ENCODE results near the gene RGMA. TPM values are rescaled to one million over a fixed set of nuclear protein-coding genes. Genes with fewer than 3 reads are reported as not detected.

Gene RGMA
- polyA plus RNA-seq, 1 donor = 12.5 TPM

DNA sequence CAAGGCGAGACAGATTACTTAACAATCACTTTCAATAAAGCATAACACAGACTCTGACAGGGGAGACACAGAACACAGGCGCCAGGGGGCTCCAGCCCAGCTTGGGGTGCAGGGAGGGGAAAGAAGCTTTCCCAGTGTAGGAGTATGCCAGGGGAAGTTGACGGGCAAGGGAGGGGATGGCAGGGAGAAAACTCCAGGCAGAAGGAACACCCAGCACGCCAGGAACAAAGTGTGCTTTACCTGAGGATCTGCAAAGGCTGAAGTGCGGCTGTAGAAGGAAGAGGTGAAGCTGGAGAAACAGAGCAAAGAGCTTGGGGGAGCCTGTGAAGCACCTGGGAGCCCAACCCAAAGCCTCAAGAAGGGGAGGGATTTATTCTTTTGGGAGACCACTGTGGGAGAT, 12.1 kb downstream of the RGMA start:
- H3K27ac ChIP-seq (ENCODE audit: low read length) = no peak overlapping the region
- no peak for DNase-seq
- no peak overlapping the region for H3K4me3 ChIP-seq (ENCODE audit: low read length)
- H3K9me3 ChIP-seq (ENCODE audit: control insufficient read depth, low read depth, low read length) = peaks cover 3% of the 10 kb centered on the region
- no peaks in the 10 kb centered on the region for H3K4me1 ChIP-seq (ENCODE audit: control insufficient read depth, insufficient read depth, low read length)
- no peaks in the 10 kb centered on the region for H3K36me3 ChIP-seq (ENCODE audit: control insufficient read depth, insufficient read depth, low read length)
- no CpG with 5 or more reads among the region's 5 CpGs for WGBS (ENCODE audit: insufficient coverage, low lambda C conversion rate)
- H3K27me3 ChIP-seq (ENCODE audit: control insufficient read depth, insufficient read depth, low read length) = peaks cover 42% of the 10 kb centered on the region

DNA sequence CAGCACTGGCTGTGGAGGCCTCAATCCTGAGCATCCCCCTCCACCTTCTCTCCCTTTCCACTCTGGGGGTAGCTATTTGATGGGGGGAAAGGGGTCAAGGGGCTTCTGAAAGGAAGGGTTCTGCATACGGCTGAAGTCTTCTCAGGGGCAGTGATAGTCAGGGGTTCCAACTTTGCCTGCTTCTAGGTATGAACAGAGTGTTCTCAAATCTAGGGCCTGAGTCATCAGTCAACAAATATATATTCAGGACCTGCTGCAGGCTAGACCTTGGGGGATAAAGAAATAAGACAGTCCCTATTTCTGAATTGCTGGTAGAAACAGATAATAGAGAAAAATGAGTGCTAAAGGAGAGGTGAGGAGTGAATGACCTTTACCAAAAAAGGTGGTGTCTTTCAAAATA, 12.8 kb downstream of the RGMA start:
- H3K27ac ChIP-seq (ENCODE audit: low read length) = no peak overlapping the region
- peaks cover 3% of the 10 kb centered on the region for H3K9me3 ChIP-seq (ENCODE audit: control insufficient read depth, low read depth, low read length)
- no peaks in the 10 kb centered on the region for H3K36me3 ChIP-seq (ENCODE audit: control insufficient read depth, insufficient read depth, low read length)
- DNase-seq = no peak
- no CpG with 5 or more reads among the region's 1 CpG for WGBS (ENCODE audit: insufficient coverage, low lambda C conversion rate)
- H3K4me1 ChIP-seq (ENCODE audit: control insufficient read depth, insufficient read depth, low read length) = no peaks in the 10 kb centered on the region
- peaks cover 49% of the 10 kb centered on the region for H3K27me3 ChIP-seq (ENCODE audit: control insufficient read depth, insufficient read depth, low read length)
- no peak overlapping the region for H3K4me3 ChIP-seq (ENCODE audit: low read length)

DNA sequence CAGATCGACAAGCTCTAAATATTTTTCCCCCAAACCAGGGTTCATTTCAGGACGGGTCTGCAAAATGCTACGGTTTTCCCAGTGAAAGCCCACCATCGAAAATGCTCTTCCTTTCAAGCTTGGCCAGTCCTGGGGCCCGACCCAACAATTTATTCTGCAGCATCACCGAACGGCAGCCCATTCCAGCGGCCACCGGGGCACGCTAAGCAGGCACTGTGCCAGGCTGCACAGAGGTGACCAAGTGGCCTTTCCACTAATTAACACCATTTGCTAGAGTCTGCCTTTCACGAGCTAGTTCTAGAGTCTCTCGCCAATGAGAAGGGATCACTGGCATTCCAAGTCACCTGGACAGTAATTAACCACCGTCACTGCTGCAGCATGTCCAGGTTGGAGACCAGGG, 14.4 kb downstream of the RGMA start:
- no peak for DNase-seq
- WGBS (ENCODE audit: insufficient coverage, low lambda C conversion rate) = no CpG with 5 or more reads among the region's 13 CpGs
- no peak overlapping the region for H3K4me3 ChIP-seq (ENCODE audit: low read length)
- H3K4me1 ChIP-seq (ENCODE audit: control insufficient read depth, insufficient read depth, low read length) = no peaks in the 10 kb centered on the region
- H3K27ac ChIP-seq (ENCODE audit: low read length) = no peak overlapping the region
- H3K27me3 ChIP-seq (ENCODE audit: control insufficient read depth, insufficient read depth, low read length) = peaks cover 57% of the 10 kb centered on the region
- H3K36me3 ChIP-seq (ENCODE audit: control insufficient read depth, insufficient read depth, low read length) = no peaks in the 10 kb centered on the region
- H3K9me3 ChIP-seq (ENCODE audit: control insufficient read depth, low read depth, low read length) = peaks cover 3% of the 10 kb centered on the region

DNA sequence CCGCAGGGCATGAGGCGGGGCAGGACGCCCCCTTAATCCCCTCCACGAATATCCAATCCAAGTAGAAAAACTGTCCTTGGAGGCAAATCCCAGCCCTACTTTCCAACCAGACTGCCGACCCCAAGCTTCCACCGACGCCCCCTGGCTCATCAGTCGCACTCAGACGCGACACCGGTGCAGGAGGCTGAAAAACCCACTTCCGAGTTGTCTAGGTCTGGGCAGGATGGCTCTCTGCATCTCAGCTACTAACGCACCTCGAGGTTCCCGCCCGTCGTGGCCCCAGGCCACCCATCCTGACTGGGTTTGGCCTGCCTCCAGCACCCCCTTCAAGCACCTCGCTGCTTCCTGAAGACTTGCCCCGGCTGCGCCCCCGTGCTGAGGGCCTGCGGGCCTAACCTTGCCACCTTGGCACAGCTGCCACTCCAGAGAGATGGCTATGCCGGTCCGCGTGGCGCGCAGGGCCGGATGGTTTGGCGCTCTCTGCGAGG, 15.5 kb downstream of the RGMA start:
- DNase-seq = no peak
- no peaks in the 10 kb centered on the region for H3K4me1 ChIP-seq (ENCODE audit: control insufficient read depth, insufficient read depth, low read length)
- peak overlapping the region; percentile 12 for H3K27ac ChIP-seq (ENCODE audit: low read length)
- H3K27me3 ChIP-seq (ENCODE audit: control insufficient read depth, insufficient read depth, low read length) = peaks cover 57% of the 10 kb centered on the region
- H3K36me3 ChIP-seq (ENCODE audit: control insufficient read depth, insufficient read depth, low read length) = no peaks in the 10 kb centered on the region
- H3K9me3 ChIP-seq (ENCODE audit: control insufficient read depth, low read depth, low read length) = peaks cover 3% of the 10 kb centered on the region
- no CpG with 5 or more reads among the region's 30 CpGs for WGBS (ENCODE audit: insufficient coverage, low lambda C conversion rate)
- no peak overlapping the region for H3K4me3 ChIP-seq (ENCODE audit: low read length)

DNA sequence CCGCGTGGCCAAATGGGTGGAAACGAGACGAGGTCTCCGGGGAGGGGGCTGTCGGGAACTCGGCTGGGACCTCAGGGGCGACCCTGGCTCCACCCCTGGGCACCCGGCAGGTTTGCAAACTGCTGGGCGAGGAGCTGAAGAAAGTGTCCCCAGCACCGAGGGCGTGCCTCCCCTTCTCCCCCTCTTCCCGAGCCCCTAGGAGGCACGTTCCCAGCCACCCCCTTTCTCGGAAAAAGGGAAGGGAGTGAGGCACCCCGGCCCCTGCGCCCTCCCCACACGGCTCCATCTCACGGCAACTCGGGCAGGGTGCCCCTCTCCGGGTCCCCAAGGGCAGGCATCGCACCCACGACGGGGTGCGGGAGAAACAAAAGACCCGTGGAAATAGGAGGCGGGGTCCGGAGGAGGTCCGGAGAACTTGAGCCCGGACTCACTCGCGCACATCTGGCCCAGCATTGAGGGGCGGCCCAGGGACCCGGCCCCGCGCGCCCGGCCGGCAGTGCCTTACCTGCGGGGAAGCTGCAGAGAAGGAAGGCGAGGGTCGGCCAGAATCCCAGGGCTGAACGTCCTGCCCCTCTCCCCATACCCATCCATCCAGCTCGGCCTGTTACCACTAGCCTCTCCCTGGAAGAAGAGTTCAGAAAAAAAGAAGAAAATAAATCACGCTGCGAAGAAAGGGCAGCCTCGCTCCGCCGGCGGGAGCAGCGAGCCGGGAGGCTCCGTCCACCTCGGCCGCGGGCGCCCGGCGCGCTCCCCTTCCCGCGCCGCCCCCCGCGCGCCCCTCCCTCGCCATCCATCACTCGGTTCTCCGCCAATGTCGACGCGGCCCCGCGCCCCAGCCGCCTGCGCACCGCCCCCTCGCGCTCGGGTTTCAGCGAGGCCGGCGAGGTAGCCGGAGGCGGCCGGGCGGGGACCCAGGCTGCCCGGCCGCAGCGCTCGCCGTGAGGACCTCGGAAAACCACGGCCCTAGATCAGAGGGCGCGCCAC, 16.3 kb downstream of the RGMA start:
- Histone ChIP-seq H3K27me3 (ENCODE audit: control insufficient read depth, insufficient read depth, low read length) (peaks cover 57% of the 10 kb centered on the region), H3K4me3 (ENCODE audit: low read length) (peak overlapping the region; percentile 62), H3K27ac (ENCODE audit: low read length) (peak overlapping the region; percentile 51), H3K4me1 (ENCODE audit: control insufficient read depth, insufficient read depth, low read length) (no peaks in the 10 kb centered on the region), H3K9me3 (ENCODE audit: control insufficient read depth, low read depth, low read length) (peaks cover 3% of the 10 kb centered on the region), H3K36me3 (ENCODE audit: control insufficient read depth, insufficient read depth, low read length) (no peaks in the 10 kb centered on the region)
- DNase-seq = peak in 1 of 2 donors; percentile 54
- 0% methylated on average over 1 of the region's 96 CpGs for WGBS (ENCODE audit: insufficient coverage, low lambda C conversion rate)

DNA sequence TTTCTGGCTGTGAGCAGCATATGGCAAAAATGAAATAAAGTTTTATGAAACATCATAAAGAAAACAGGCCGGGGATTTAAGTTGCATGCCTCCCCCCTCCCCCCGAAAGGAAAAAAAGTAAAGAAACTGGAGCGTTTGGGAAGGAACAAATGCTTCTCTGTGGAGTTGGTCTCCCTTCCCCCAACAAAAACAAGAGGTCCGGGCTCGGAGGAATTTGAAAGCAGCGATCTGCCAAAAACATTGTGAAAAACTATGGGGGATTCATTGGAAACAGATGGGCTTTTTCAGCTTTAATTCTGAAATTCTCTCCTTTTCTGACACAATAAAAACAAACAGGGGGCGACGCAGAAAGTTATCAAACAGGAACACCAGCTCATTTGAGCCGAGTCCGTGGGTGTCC, 17.0 kb downstream of the RGMA start:
- no peaks in the 10 kb centered on the region for H3K4me1 ChIP-seq (ENCODE audit: control insufficient read depth, insufficient read depth, low read length)
- DNase-seq = peak in 1 of 2 donors; percentile 10
- peak overlapping the region; percentile 51 for H3K27ac ChIP-seq (ENCODE audit: low read length)
- peak overlapping the region; percentile 62 for H3K4me3 ChIP-seq (ENCODE audit: low read length)
- WGBS (ENCODE audit: insufficient coverage, low lambda C conversion rate) = no CpG with 5 or more reads among the region's 10 CpGs
- H3K9me3 ChIP-seq (ENCODE audit: control insufficient read depth, low read depth, low read length) = peaks cover 3% of the 10 kb centered on the region
- peaks cover 52% of the 10 kb centered on the region for H3K27me3 ChIP-seq (ENCODE audit: control insufficient read depth, insufficient read depth, low read length)
- no peaks in the 10 kb centered on the region for H3K36me3 ChIP-seq (ENCODE audit: control insufficient read depth, insufficient read depth, low read length)

DNA sequence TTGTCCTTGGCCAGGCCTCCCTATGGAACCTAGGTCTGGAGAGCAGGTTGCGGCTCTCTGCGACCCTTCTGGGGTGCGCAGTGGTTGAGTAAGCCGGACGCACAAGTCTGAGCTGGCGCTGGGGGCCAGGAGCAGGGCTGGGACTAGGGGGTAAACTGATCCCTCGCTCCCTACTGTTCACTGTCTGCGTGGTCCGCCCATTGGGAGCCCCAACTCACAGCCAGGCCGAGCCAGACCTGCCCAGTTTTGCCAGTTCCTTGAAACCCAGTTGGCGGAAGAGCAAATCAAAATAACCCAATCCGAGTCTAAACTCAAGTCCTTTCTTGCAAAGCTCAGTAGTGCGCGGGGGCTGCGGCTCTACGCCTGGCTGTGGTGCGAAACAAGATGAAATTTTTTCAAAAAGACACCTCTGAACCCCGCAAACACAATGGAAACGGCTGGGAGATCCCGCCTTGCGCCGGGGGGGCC, 17.5 kb downstream of the RGMA start:
- H3K9me3 ChIP-seq (ENCODE audit: control insufficient read depth, low read depth, low read length) = peaks cover 3% of the 10 kb centered on the region
- H3K4me3 ChIP-seq (ENCODE audit: low read length) = peak overlapping the region; percentile 62
- no peaks in the 10 kb centered on the region for H3K36me3 ChIP-seq (ENCODE audit: control insufficient read depth, insufficient read depth, low read length)
- WGBS (ENCODE audit: insufficient coverage, low lambda C conversion rate) = 0% methylated on average over 4 of the region's 22 CpGs
- DNase-seq = no peak
- H3K27me3 ChIP-seq (ENCODE audit: control insufficient read depth, insufficient read depth, low read length) = peaks cover 47% of the 10 kb centered on the region
- no peak overlapping the region for H3K27ac ChIP-seq (ENCODE audit: low read length)
- no peaks in the 10 kb centered on the region for H3K4me1 ChIP-seq (ENCODE audit: control insufficient read depth, insufficient read depth, low read length)

DNA sequence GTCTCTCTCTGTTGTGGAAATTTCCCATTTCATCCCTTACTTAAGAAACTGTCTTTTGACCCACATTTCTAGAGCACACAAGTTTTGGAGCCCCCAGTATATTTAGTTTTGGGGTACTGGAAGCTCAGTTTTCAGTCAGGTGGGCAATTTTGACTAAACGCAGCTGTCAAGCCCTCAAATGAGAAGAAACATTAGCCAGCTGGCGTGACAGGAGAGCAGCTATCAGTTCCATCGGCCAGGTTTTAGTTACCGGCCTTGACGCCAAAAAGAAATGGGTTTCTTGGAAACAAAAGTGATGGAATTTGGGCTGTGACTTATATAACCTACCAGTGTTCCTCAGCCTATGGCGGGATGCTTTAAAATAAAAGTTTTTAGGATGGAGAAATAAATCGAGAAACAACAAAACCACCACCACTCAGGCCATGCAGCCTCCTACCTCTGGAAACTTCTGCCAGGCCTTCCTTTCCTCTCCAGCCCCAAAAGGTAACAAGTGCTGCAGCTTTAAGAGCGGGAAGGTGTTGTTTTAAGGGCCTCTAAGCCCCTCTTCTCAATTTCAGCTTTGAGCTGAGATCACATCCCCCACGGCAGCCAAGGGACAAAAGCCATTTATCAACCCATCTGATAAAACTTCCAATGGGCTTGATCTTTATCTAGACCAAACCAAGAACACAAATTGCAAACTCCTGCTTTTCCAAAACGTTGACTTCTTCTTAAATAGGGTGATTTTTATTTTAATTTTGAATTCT, 18.3 kb downstream of the RGMA start:
- Histone ChIP-seq H3K4me3 (ENCODE audit: low read length) (peak overlapping the region; percentile 62), H3K27ac (ENCODE audit: low read length) (no peak overlapping the region), H3K36me3 (ENCODE audit: control insufficient read depth, insufficient read depth, low read length) (peaks cover under 1% of the 10 kb centered on the region), H3K9me3 (ENCODE audit: control insufficient read depth, low read depth, low read length) (peaks cover 5% of the 10 kb centered on the region), H3K27me3 (ENCODE audit: control insufficient read depth, insufficient read depth, low read length) (peaks cover 42% of the 10 kb centered on the region), H3K4me1 (ENCODE audit: control insufficient read depth, insufficient read depth, low read length) (no peaks in the 10 kb centered on the region)
- 65% methylated on average over 2 of the region's 10 CpGs for WGBS (ENCODE audit: insufficient coverage, low lambda C conversion rate)
- DNase-seq = no peak

DNA sequence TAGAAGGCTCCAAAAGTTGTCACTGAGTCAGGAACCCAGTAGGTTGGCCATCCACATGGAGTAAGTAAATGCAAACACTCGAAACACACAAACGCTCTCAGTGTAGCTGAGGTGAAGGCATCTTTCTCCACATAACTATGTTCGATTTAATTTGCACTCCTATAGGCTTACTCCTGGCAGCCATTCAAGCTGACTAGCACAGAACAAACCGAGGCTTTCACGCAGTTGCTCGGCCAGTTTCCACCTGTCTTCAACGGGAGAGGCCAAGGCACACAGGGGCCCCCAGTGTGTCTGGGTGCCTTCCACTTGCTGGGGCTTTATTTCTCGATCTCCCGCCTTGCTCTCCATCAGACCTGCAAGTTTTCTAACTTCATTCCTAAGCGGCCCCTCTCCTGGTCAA, 18.9 kb downstream of the RGMA start:
- H3K9me3 ChIP-seq (ENCODE audit: control insufficient read depth, low read depth, low read length) = peaks cover 8% of the 10 kb centered on the region
- no peak for DNase-seq
- WGBS (ENCODE audit: insufficient coverage, low lambda C conversion rate) = 60% methylated on average over 1 of the region's 10 CpGs
- no peak overlapping the region for H3K27ac ChIP-seq (ENCODE audit: low read length)
- no peak overlapping the region for H3K4me3 ChIP-seq (ENCODE audit: low read length)
- H3K27me3 ChIP-seq (ENCODE audit: control insufficient read depth, insufficient read depth, low read length) = peaks cover 42% of the 10 kb centered on the region
- no peaks in the 10 kb centered on the region for H3K4me1 ChIP-seq (ENCODE audit: control insufficient read depth, insufficient read depth, low read length)
- H3K36me3 ChIP-seq (ENCODE audit: control insufficient read depth, insufficient read depth, low read length) = peaks cover 2% of the 10 kb centered on the region

DNA sequence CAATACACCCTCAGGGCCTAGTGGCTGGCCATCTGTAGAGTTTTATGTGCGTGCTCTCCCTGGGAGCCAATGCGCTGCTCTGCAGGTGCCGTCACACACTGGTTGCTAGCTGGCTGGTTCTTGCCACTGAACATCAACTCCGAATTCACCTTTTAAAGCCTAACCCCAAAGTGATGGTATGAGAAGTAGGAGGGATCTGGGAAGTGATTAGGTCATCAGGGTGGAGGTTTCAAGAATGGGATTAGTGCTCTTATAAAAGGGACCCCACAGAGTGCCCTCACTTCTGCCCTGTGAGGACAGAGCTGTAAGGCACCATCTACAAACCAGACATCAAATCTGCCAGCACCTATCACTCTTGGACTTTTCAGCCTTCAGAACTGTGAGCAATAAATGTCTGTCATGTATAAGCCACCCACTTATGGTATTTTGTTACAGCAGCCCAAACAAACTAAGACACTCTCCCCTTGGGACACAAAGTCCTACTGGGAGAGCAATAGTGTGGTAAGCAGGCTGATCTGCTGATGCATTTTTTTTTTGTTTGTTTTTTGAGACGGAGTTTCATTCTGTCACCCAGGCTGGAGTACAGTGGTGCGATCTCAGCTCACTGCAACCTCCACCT, 20.3 kb downstream of the RGMA start:
- Histone ChIP-seq H3K36me3 (ENCODE audit: control insufficient read depth, insufficient read depth, low read length) (peaks cover 4% of the 10 kb centered on the region), H3K9me3 (ENCODE audit: control insufficient read depth, low read depth, low read length) (peaks cover 6% of the 10 kb centered on the region), H3K27me3 (ENCODE audit: control insufficient read depth, insufficient read depth, low read length) (peaks cover 38% of the 10 kb centered on the region), H3K27ac (ENCODE audit: low read length) (no peak overlapping the region), H3K4me3 (ENCODE audit: low read length) (no peak overlapping the region), H3K4me1 (ENCODE audit: control insufficient read depth, insufficient read depth, low read length) (no peaks in the 10 kb centered on the region)
- no peak for DNase-seq
- 95% methylated on average over 4 of the region's 6 CpGs for WGBS (ENCODE audit: insufficient coverage, low lambda C conversion rate)

Measured in large intestine (tissue), 3 donors.